Calu3 (cell line): ENCODE data around the gene PSMD1. TPM values are rescaled to one million over a fixed set of nuclear protein-coding genes. Genes with fewer than 3 reads are reported as not detected.
"Not testable (repeated sequence)": the region's sequence is repeated elsewhere in the genome, so short reads cannot be mapped to it uniquely, and the experiment has no call there.

Experiments used
- BruUV-seq: library from RNA; stranded (reverse); fragments of 400-500 nt; replicated peaks from 2 replicates; lab custom pipeline; 2021; lab: Mats Ljungman, UMichigan
- CTCF ChIA-PET: fragments of 300-600 bp; sonication (Branson Sonifier 250); formaldehyde crosslinking; loops from one replicate; lab custom pipeline; 2022; ENCODE audit warnings: antibody characterized with exemption; lab: Charles Lee
- DNase-seq: peaks from one replicate; pipeline ENCODE4 v3.0.0; 2022
- H3K27ac Mint-ChIP-seq: one replicate; pipeline ENCODE4 v1.8.0; 2022; ENCODE audit warnings: mixed read lengths; ENCODE audit not compliant: unreplicated experiment
- H3K27me3 Mint-ChIP-seq: one replicate; pipeline ENCODE4 v1.8.0; 2022; ENCODE audit warnings: mixed read lengths; ENCODE audit not compliant: unreplicated experiment
- H3K36me3 Mint-ChIP-seq: one replicate; pipeline ENCODE4 v1.8.0; 2022; ENCODE audit warnings: mild to moderate bottlenecking, moderate library complexity, mixed read lengths; ENCODE audit not compliant: insufficient read depth, unreplicated experiment
- H3K4me1 Mint-ChIP-seq: one replicate; pipeline ENCODE4 v1.8.0; 2022; ENCODE audit warnings: mild to moderate bottlenecking, low read depth, mixed read lengths; ENCODE audit not compliant: unreplicated experiment
- H3K4me3 Mint-ChIP-seq: one replicate; pipeline ENCODE4 v1.8.0; 2022; ENCODE audit warnings: mild to moderate bottlenecking, low read depth, moderate library complexity, mixed read lengths; ENCODE audit not compliant: unreplicated experiment
- H3K9me3 Mint-ChIP-seq: one replicate; pipeline ENCODE4 v1.8.0; 2022; ENCODE audit warnings: low read depth, mixed read lengths; ENCODE audit not compliant: unreplicated experiment
- CTCF ChIP-seq: fragments of 200-600 bp; IDR thresholded peaks from one replicate; pipeline ENCODE4 v1.8.0; 2022; ENCODE audit warnings: antibody characterized with exemption; ENCODE audit not compliant: unreplicated experiment
- intact Hi-C: fragments of 100-400 bp; cut with micrococcal nuclease; formaldehyde crosslinking; loops from one replicate; pipeline ENCODE4 v1.10.0; 2022; ENCODE audit not compliant: unreplicated experiment
- total RNA-seq: library from RNA; stranded (reverse); gene quantifications from 2 replicates; pipeline ENCODE4 v1.2.3, GENCODE V29; 2022

The PSMD1 gene
- total RNA-seq, 1 experiment from 2014 or later, result 135 TPM

- BruUV-seq, result no TSS peak
- no peak for TF ChIP-seq CTCF
- Mint-ChIP-seq H3K27me3 (no peaks in the 10 kb centered on the region), H3K9me3 (no peaks in the 10 kb centered on the region), H3K4me1 (peaks cover 8% of the 10 kb centered on the region), H3K27ac (peak overlapping the region; percentile 12), H3K36me3 (peaks cover 35% of the 10 kb centered on the region), H3K4me3 (no peak overlapping the region)
- CTCF ChIA-PET, result no interaction called here
- no peak for DNase-seq
- intact Hi-C loops, result no loop called here
These were observed 120.7 kb downstream of the PSMD1 start for GRCh38 chr2:231177156-231178025.

GRCh38 chr2:231178805-231179204 lies 122.1 kb downstream of the PSMD1 start:
- H3K4me3 Mint-ChIP-seq, CTCF ChIA-PET, BruUV-seq: not testable (repeated sequence)

GRCh38 chr2:231181860-231182512 lies 125.3 kb downstream of the PSMD1 start:
- no peaks in the 10 kb centered on the region for H3K27me3 Mint-ChIP-seq
- peak; percentile 52 for DNase-seq
- TF ChIP-seq CTCF, result no peak
- H3K4me3 Mint-ChIP-seq, result no peak overlapping the region
- H3K36me3 Mint-ChIP-seq, result peaks cover 3% of the 10 kb centered on the region
- CTCF ChIA-PET, result no interaction called here
- H3K27ac Mint-ChIP-seq, result no peak overlapping the region
- peaks cover 8% of the 10 kb centered on the region for H3K4me1 Mint-ChIP-seq
- H3K9me3 Mint-ChIP-seq, result no peaks in the 10 kb centered on the region
- BruUV-seq, result no TSS peak
- intact Hi-C loops, result no loop called here

More at GRCh38 chr2:231178805-231179204, 122.1 kb downstream of the PSMD1 start:
- H3K27me3 Mint-ChIP-seq, H3K9me3 Mint-ChIP-seq, DNase-seq, H3K27ac Mint-ChIP-seq, H3K4me1 Mint-ChIP-seq, intact Hi-C loops: not testable (repeated sequence)
- peaks cover 27% of the 10 kb centered on the region for H3K36me3 Mint-ChIP-seq

- Mint-ChIP-seq H3K4me1 (peaks cover 8% of the 10 kb centered on the region), H3K4me3 (no peak overlapping the region), H3K27ac (no peak overlapping the region), H3K36me3 (no peaks in the 10 kb centered on the region), H3K9me3 (no peaks in the 10 kb centered on the region), H3K27me3 (no peaks in the 10 kb centered on the region)
- BruUV-seq, result no TSS peak
- no peak for DNase-seq
- no peak for TF ChIP-seq CTCF
- CTCF ChIA-PET, result interaction anchor here (0.6 kb wide), 1 partner anchor 126 kb away, joined by 3 read pairs; the partner anchor contains the start of gene PSMD1
- intact Hi-C loops, result no loop called here
These were observed 125.8 kb downstream of the PSMD1 start for GRCh38 chr2:231182513-231182899.
